HepG2 (cell line): Measurements from ENCODE around the gene RUVBL1. TPM values are rescaled to one million over a fixed set of nuclear protein-coding genes. Genes with fewer than 3 reads are reported as not detected.

Source experiments
- BRD4 ChIP-seq: sonication (generic); formaldehyde crosslinking; IDR thresholded peaks from 2 replicates; pipeline ENCODE4 v1.4.0; 2020; ENCODE audit warnings: missing genetic modification reagents
- FOXA3 ChIP-seq: IDR thresholded peaks from 2 replicates; pipeline ENCODE4 v1.6.1; 2016; ENCODE audit warnings: missing genetic modification reagents, missing compliant biosample characterization
- GPBP1L1 ChIP-seq: sonication (generic); formaldehyde crosslinking; IDR thresholded peaks from 2 replicates; pipeline ENCODE4 v1.5.0; 2020; ENCODE audit warnings: mild to moderate bottlenecking, missing genetic modification reagents
- MED13 ChIP-seq: sonication (generic); formaldehyde crosslinking; IDR thresholded peaks from 2 replicates; pipeline ENCODE4 v1.5.0; 2020; ENCODE audit warnings: missing genetic modification reagents
- MEIS1 ChIP-seq: sonication (generic); formaldehyde crosslinking; IDR thresholded peaks from 2 replicates; pipeline ENCODE4 v1.9.0; 2021; ENCODE audit warnings: mild to moderate bottlenecking, missing genetic modification reagents, moderate library complexity, borderline replicate concordance
- MIER2 ChIP-seq: IDR thresholded peaks from 2 replicates; pipeline ENCODE4 v1.6.1; 2016; ENCODE audit warnings: missing biosample characterization, missing genetic modification reagents
- POLR2AphosphoS5 ChIP-seq: IDR thresholded peaks from 2 replicates; pipeline ENCODE4 v1.6.1; 2012; ENCODE audit warnings: low read depth, low read length
- RFX5 ChIP-seq: IDR thresholded peaks from 2 replicates; pipeline ENCODE4 v1.6.1; 2011; ENCODE audit warnings: low read depth, low read length, improper control_type of control experiment
- RNF219 ChIP-seq: sonication (generic); formaldehyde crosslinking; IDR thresholded peaks from 2 replicates; pipeline ENCODE4 v1.5.0; 2020; ENCODE audit warnings: mild to moderate bottlenecking, missing genetic modification reagents
- SP5 ChIP-seq: IDR thresholded peaks from 2 replicates; pipeline ENCODE4 v1.6.1; 2016; ENCODE audit warnings: low read depth, borderline replicate concordance
- SYNCRIP ChIP-seq: fragments of 200-400 bp; formaldehyde crosslinking; IDR thresholded peaks from 2 replicates; pipeline ENCODE4 v1.6.1; 2018; ENCODE audit warnings: mild to moderate bottlenecking, low read depth, low read length; ENCODE audit not compliant: insufficient read depth
- TBL1XR1 ChIP-seq: fragments of 150-350 bp; IDR thresholded peaks from 2 replicates; pipeline ENCODE4 v1.6.1; 2014; ENCODE audit warnings: borderline replicate concordance, low read length; ENCODE audit not compliant: partially characterized antibody
- TCF7 ChIP-seq: sonication (generic); IDR thresholded peaks from 2 replicates; pipeline ENCODE4 v1.6.1; 2016; ENCODE audit warnings: antibody characterized with exemption, low read depth
- ZBTB33 ChIP-seq: sonication (generic); formaldehyde crosslinking; IDR thresholded peaks from 2 replicates; pipeline ENCODE4 v1.4.0; 2020; ENCODE audit warnings: missing genetic modification reagents
- ZNF329 ChIP-seq: sonication (generic); formaldehyde crosslinking; IDR thresholded peaks from 2 replicates; pipeline ENCODE4 v1.9.0; 2021; ENCODE audit warnings: low read depth, mild to moderate bottlenecking, missing genetic modification reagents
- ZNF616 ChIP-seq: sonication (generic); formaldehyde crosslinking; IDR thresholded peaks from 2 replicates; pipeline ENCODE4 v1.5.0; 2020; ENCODE audit warnings: low read depth, mild to moderate bottlenecking, missing genetic modification reagents
- ZNF704 ChIP-seq: sonication (generic); formaldehyde crosslinking; IDR thresholded peaks from 2 replicates; pipeline ENCODE4 v1.8.1; 2023; ENCODE audit warnings: mild to moderate bottlenecking, inconsistent platforms, moderate library complexity, missing genetic modification reagents, borderline replicate concordance
- ZNF790 ChIP-seq: sonication (generic); formaldehyde crosslinking; IDR thresholded peaks from 2 replicates; pipeline ENCODE4 v1.8.0; 2022; ENCODE audit warnings: missing genetic modification reagents, mild to moderate bottlenecking, borderline replicate concordance
- ZSCAN12 ChIP-seq: sonication (generic); formaldehyde crosslinking; IDR thresholded peaks from 2 replicates; pipeline ENCODE4 v1.9.0; 2021; ENCODE audit warnings: mild to moderate bottlenecking, missing genetic modification reagents
- ZXDC ChIP-seq: sonication (generic); formaldehyde crosslinking; IDR thresholded peaks from 2 replicates; pipeline ENCODE4 v1.5.0; 2020; ENCODE audit warnings: mild to moderate bottlenecking, missing genetic modification reagents
- polyA plus RNA-seq, 8 experiments: library from polyadenylated mRNA; depleted of rRNA in 3 of 8; stranded (reverse) in 7 of 8; unstranded in 1 of 8; fragments of >200 nt; fragmentation: Illumina TruSeq in 4 of 8; extraction: Trizol in 4 of 8; gene quantifications; 2 replicates each; pipeline versions ENCODE4 v1.2.1 to v1.2.3, GENCODE V29; 2011 to 2016; ENCODE audit warnings: low read depth in 4 of 8, missing spikeins in 1 of 8, mixed read lengths in 1 of 8; ENCODE audit not compliant: insufficient read depth in 1 of 8
- total RNA-seq, 5 experiments: library from RNA; depleted of rRNA; stranded (reverse); fragments of >200 nt; fragmentation: Illumina TruSeq; extraction: Trizol; gene quantifications; 2 replicates each; pipeline ENCODE4 v1.2.3, GENCODE V29; 2016; ENCODE audit warnings: low read depth in 1 of 5

RUVBL1 gene
- total and polyA plus RNA-seq, 2 of the 13 experiments (the other 11 are each of a cell fraction or from before 2014, with no cell fraction given) = 32.7 to 86.3 TPM

- TF ChIP-seq SP5 (CRISPR knock-in tag) = peak; percentile 83
- TF ChIP-seq BRD4 = peak; percentile 62; the same call in 1 of the 2 replicates
- TF ChIP-seq TBL1XR1 = peak; percentile 34
- 0 out of 2 replicates have a peak, but pooled peaks have one; percentile 20 for TF ChIP-seq ZNF329 (CRISPR knock-in tag)
- TF ChIP-seq MED13 (CRISPR knock-in tag) = no peak
- no peak for TF ChIP-seq GPBP1L1 (CRISPR knock-in tag)
- peak; percentile 23; the same call in 1 of the 2 replicates for TF ChIP-seq ZBTB33
- peak; percentile 80 for TF ChIP-seq POLR2AphosphoS5
- no peak for TF ChIP-seq MIER2 (CRISPR knock-in tag)
- no peak for TF ChIP-seq TCF7
- no peak for TF ChIP-seq ZSCAN12 (CRISPR knock-in tag)
- no peak for TF ChIP-seq ZNF704 (CRISPR knock-in tag)
- no peak for TF ChIP-seq RNF219
- no peak for TF ChIP-seq ZNF616 (CRISPR knock-in tag)
- no peak for TF ChIP-seq SYNCRIP
- peak; percentile 47; the same call in 1 of the 2 replicates for TF ChIP-seq FOXA3
- TF ChIP-seq RFX5 = peak; percentile 93
- TF ChIP-seq ZNF790 (CRISPR knock-in tag) = no peak
- no peak for TF ChIP-seq MEIS1 (CRISPR knock-in tag)
- TF ChIP-seq ZXDC (CRISPR knock-in tag) = no peak
These were observed at the start of gene RUVBL1 (continued) for GRCh38 chr3:128123538-128124368.
